ENCODE measurements around the gene TAF11.

DNA sequence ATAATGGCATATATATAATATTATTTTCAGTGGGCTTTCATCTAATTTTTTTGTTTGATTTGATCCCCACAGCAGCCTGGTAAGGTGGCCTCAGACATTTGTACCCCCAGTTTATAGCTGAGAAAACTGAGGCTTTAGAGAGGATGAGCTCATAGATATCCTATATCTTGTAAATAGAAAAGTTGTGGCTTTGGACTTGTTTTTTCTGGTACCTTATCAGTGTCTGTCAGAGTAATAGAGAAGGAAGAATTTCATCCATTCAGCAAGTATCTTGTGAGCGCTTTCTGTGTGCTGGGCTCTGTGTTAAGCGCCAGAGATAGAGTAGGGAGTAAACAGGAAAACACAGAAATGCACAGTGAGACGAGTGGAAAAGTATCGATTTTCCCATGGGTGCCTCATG is 27.9 kb downstream of the TAF11 start:
- no peak for TF ChIP-seq EZH2phosphoT487 (IDR thresholded peaks at IDR 0.05; ENCODE audit: borderline replicate concordance, low read depth, low read length)
- TF ChIP-seq, protein P1, sequence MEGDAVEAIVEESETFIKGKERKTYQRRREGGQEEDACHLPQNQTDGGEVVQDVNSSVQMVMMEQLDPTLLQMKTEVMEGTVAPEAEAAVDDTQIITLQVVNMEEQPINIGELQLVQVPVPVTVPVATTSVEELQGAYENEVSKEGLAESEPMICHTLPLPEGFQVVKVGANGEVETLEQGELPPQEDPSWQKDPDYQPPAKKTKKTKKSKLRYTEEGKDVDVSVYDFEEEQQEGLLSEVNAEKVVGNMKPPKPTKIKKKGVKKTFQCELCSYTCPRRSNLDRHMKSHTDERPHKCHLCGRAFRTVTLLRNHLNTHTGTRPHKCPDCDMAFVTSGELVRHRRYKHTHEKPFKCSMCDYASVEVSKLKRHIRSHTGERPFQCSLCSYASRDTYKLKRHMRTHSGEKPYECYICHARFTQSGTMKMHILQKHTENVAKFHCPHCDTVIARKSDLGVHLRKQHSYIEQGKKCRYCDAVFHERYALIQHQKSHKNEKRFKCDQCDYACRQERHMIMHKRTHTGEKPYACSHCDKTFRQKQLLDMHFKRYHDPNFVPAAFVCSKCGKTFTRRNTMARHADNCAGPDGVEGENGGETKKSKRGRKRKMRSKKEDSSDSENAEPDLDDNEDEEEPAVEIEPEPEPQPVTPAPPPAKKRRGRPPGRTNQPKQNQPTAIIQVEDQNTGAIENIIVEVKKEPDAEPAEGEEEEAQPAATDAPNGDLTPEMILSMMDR (conservative IDR thresholded peaks at IDR 0.05; ENCODE audit: low read length) = no peak
